Endothelial cell of umbilical vein (primary cell): Measurements from ENCODE around the gene TEC. TPM values are rescaled to one million over a fixed set of nuclear protein-coding genes. Genes with fewer than 3 reads are reported as not detected.

Experiments used
- BruUV-seq: library from RNA; stranded (reverse); fragments of 400-500 nt; replicated peaks from 2 replicates; lab custom pipeline; 2021; lab: Mats Ljungman, UMichigan
- CTCF ChIA-PET: fragments of 300-600, 350-600 bp; sonication (Branson Sonifier 250); formaldehyde crosslinking; loops from one replicate; lab custom pipeline; 2021; ENCODE audit warnings: antibody characterized with exemption, inconsistent platforms; lab: Charles Lee
- POLR2A ChIA-PET: fragments of 300-600, 350-600 bp; sonication (Branson Sonifier 250); formaldehyde crosslinking; loops from one replicate; lab custom pipeline; 2021; ENCODE audit warnings: antibody characterized with exemption, inconsistent platforms; lab: Charles Lee
- DNase-seq: peaks from one replicate; pipeline ENCODE4 v3.0.0-alpha.2; 2011; ENCODE audit warnings: low read depth, low spot score
- FAIRE-seq: peaks from 2 replicates; lab custom pipeline; 2011; peaks lifted over from hg19 to GRCh38; lab: Jason Lieb, UNC
- H2AFZ ChIP-seq: 2 replicates; pipeline ENCODE4 v1.6.0; 2012; ENCODE audit warnings: low read depth, low read length, control low read depth, inconsistent platforms
- H3K27ac ChIP-seq: 2 replicates; pipeline ENCODE4 v1.5.1; 2011; ENCODE audit warnings: low read depth, mild to moderate bottlenecking, control low read depth, low read length, moderate library complexity; ENCODE audit not compliant: insufficient read depth
- H3K27me3 ChIP-seq, 2 experiments: 2 replicates each; pipeline versions ENCODE4 v1.6.0 to v1.6.1; 2011; ENCODE audit warnings: low read length in 2 of 2, mixed read lengths in 1 of 2; ENCODE audit not compliant: control insufficient read depth in 2 of 2, insufficient read depth in 2 of 2
- H3K36me3 ChIP-seq, 2 experiments: 2 replicates in 1 of 2; 3 replicates in 1 of 2; pipeline ENCODE4 v1.5.1; 2011; ENCODE audit warnings: low read length in 2 of 2, mild to moderate bottlenecking in 1 of 2, moderate library complexity in 1 of 2; ENCODE audit not compliant: control insufficient read depth in 2 of 2, insufficient read depth in 2 of 2; ENCODE audit errors: extremely low read depth in 1 of 2
- H3K4me1 ChIP-seq: 3 replicates; pipeline ENCODE4 v1.5.1; 2011; ENCODE audit warnings: mild to moderate bottlenecking, low read length; ENCODE audit not compliant: control insufficient read depth, insufficient read depth; ENCODE audit errors: extremely low read depth
- H3K4me2 ChIP-seq: 2 replicates; pipeline ENCODE4 v1.6.1; 2011; ENCODE audit warnings: low read length, control low read depth, mixed read lengths; ENCODE audit not compliant: insufficient read depth
- H3K4me3 ChIP-seq, 3 experiments: fragments of 200-600 bp in 1 of 3; sonication (generic), shearing (Covaris generic) in 1 of 3; replicated peaks in 1 of 3; 2 replicates each; pipeline ENCODE4 v1.5.1; 2011 to 2016; ENCODE audit warnings: control low read depth in 3 of 3, low read length in 3 of 3, mild to moderate bottlenecking in 2 of 3, inconsistent platforms in 1 of 3, low read depth in 1 of 3, moderate library complexity in 1 of 3; ENCODE audit not compliant: insufficient read depth in 1 of 3
- H3K79me2 ChIP-seq: 2 replicates; pipeline ENCODE4 v1.6.0; 2012; ENCODE audit warnings: low read length, inconsistent platforms; ENCODE audit not compliant: control insufficient read depth, insufficient read depth
- H3K9ac ChIP-seq: replicated peaks from 2 replicates; pipeline ENCODE3; 2011; ENCODE audit warnings: low read length, control low read depth; ENCODE audit not compliant: insufficient read depth; ENCODE audit errors: extremely low read depth
- H3K9me1 ChIP-seq: replicated peaks from 3 replicates; pipeline ENCODE4 v1.6.0; 2011; ENCODE audit warnings: mild to moderate bottlenecking, low read length; ENCODE audit not compliant: control insufficient read depth, insufficient read depth; ENCODE audit errors: extremely low read depth
- H3K9me3 ChIP-seq: replicated peaks from 2 replicates; pipeline ENCODE4 v1.5.1; 2012; ENCODE audit warnings: low read length, inconsistent platforms; ENCODE audit not compliant: control insufficient read depth, insufficient read depth
- H4K20me1 ChIP-seq: replicated peaks from 2 replicates; pipeline ENCODE3; 2011; ENCODE audit warnings: mild to moderate bottlenecking, low read length; ENCODE audit not compliant: control insufficient read depth, insufficient read depth; ENCODE audit errors: extremely low read depth
- CTCF ChIP-seq, 2 donors: IDR thresholded peaks; 1 replicate in 1 of 2; 2 replicates in 1 of 2; pipeline ENCODE4 v1.5.1; 2011; ENCODE audit warnings: low read length in 2 of 2, mild to moderate bottlenecking in 2 of 2, moderate library complexity in 2 of 2, control low read depth in 1 of 2, inconsistent platforms in 1 of 2, low read depth in 1 of 2; ENCODE audit not compliant: insufficient read depth in 1 of 2; ENCODE audit errors: extremely low read depth in 1 of 2
- FOS ChIP-seq: IDR thresholded peaks from 2 replicates; pipeline ENCODE4 v1.6.1; 2011; ENCODE audit warnings: mild to moderate bottlenecking, low read length, moderate library complexity, borderline replicate concordance; ENCODE audit not compliant: insufficient read depth
- MYC ChIP-seq: IDR thresholded peaks from one replicate; pipeline ENCODE4 v1.6.1; 2011; ENCODE audit warnings: mild to moderate bottlenecking, low read depth, low read length
- POLR2A ChIP-seq: IDR thresholded peaks from 2 replicates; pipeline ENCODE4 v1.6.1; 2012; ENCODE audit warnings: low read depth, mild to moderate bottlenecking, control low read depth, low read length
- POLR2AphosphoS5 ChIP-seq: IDR thresholded peaks from 2 replicates; pipeline ENCODE4 v1.6.1; 2012; ENCODE audit warnings: low read depth, mild to moderate bottlenecking, control low read depth, low read length, moderate library complexity; ENCODE audit not compliant: insufficient read depth
- dilution Hi-C: fragments of 300-500 bp; cut with MboI; formaldehyde crosslinking; loops from one replicate; pipeline ENCODE4 v1.15.0; 2019; ENCODE audit warnings: low sequenced_read_pairs; ENCODE audit not compliant: extremely low pct_ligation_motif_present
- intact Hi-C: fragments of 100-400 bp; cut with micrococcal nuclease; formaldehyde crosslinking; loops from one replicate; pipeline ENCODE4 v1.10.0; 2022
- polyA plus RNA-seq, 4 experiments: library from polyadenylated mRNA; depleted of rRNA in 3 of 4; stranded (reverse) in 3 of 4; unstranded in 1 of 4; fragments of >200 nt; gene quantifications; 2 replicates each; pipeline versions ENCODE4 v1.2.1 to v1.2.3, GENCODE V29; 2011 to 2012; ENCODE audit warnings: missing spikeins in 1 of 4
- total RNA-seq: library from RNA; stranded (reverse); gene quantifications from 2 replicates; pipeline ENCODE4 v1.2.3, GENCODE V29; 2021

The TEC gene
- total and polyA plus RNA-seq, 2 donors (not counting 3 experiments of a cell fraction or from before 2014, with no cell fraction given) = 0.08 to 0.86 TPM

GRCh38 chr4:48131736-48132135 is 137.9 kb downstream of the TEC start:
- Histone ChIP-seq H3K9me1 (no peaks in the 10 kb centered on the region), H3K9ac (no peak overlapping the region), H3K36me3 (no peaks in the 10 kb centered on the region), H3K27me3 (no peaks in the 10 kb centered on the region), H4K20me1 (no peaks in the 10 kb centered on the region), H3K9me3 (no peaks in the 10 kb centered on the region), H3K4me1 (peaks cover 19% of the 10 kb centered on the region), H3K79me2 (no peaks in the 10 kb centered on the region), H2AFZ (no peak overlapping the region), H3K4me2 (no peak overlapping the region), H3K27ac (no peak overlapping the region), H3K4me3 (no peak overlapping the region)
- dilution Hi-C loops = no loop called here
- no TSS peak for BruUV-seq
- FAIRE-seq (no peak), DNase-seq (no peak)
- TF ChIP-seq POLR2AphosphoS5 = no peak
- ChIA-PET POLR2A (no interaction called here), CTCF (interaction anchor here (0.6 to 2.5 kb wide), 5 partner anchors 8 to 44 kb away, joined by 3 to 8 read pairs (median 4); no protein-coding TSS in a partner anchor)
- intact Hi-C loops = no loop called here

- DNase-seq (no peak), FAIRE-seq (no peak)
- Histone ChIP-seq H3K4me1 (peaks cover 19% of the 10 kb centered on the region), H4K20me1 (no peaks in the 10 kb centered on the region), H3K9ac (no peak overlapping the region), H3K79me2 (no peaks in the 10 kb centered on the region), H2AFZ (no peak overlapping the region), H3K4me2 (no peak overlapping the region), H3K9me1 (no peaks in the 10 kb centered on the region), H3K27ac (no peak overlapping the region), H3K27me3 (no peaks in the 10 kb centered on the region), H3K4me3 (no peak overlapping the region), H3K9me3 (no peaks in the 10 kb centered on the region), H3K36me3 (no peaks in the 10 kb centered on the region)
- POLR2A ChIA-PET = no interaction called here
- no TSS peak for BruUV-seq
- intact Hi-C loops = no loop called here
- dilution Hi-C loops = no loop called here
- TF ChIP-seq FOS = no peak
- TF ChIP-seq CTCF (IDR thresholded peaks at IDR 0.05; ENCODE audit: extremely low read depth in 1 of 2, insufficient read depth in 1 of 2, low read depth in 1 of 2, low read length in 2 of 2) = no peak
- TF ChIP-seq MYC = no peak
- no peak for TF ChIP-seq POLR2A
- CTCF ChIA-PET = interaction anchor here (0.9 to 4.1 kb wide), 2 partner anchors 9 to 31 kb away, joined by 3 to 58 read pairs; no protein-coding TSS in a partner anchor
Observed at GRCh38 chr4:48130100-48130499, 139.5 kb downstream of the TEC start.
